OCI-LY1 (cell line): ENCODE results near the gene ZNFX1.

ENCODE experiments used
- H2AFZ ChIP-seq: fragments of 200-600 bp; sonication (generic), shearing (Covaris generic); 2 replicates; pipeline ENCODE4 v1.6.0; 2014; ENCODE audit warnings: antibody characterized with exemption, mild to moderate bottlenecking, low read length
- H3F3A ChIP-seq: fragments of 200-600 bp; sonication (generic), shearing (Covaris generic); 2 replicates; pipeline ENCODE4 v1.6.0; 2014; ENCODE audit warnings: mild to moderate bottlenecking, antibody characterized with exemption, low read length, moderate library complexity; ENCODE audit not compliant: insufficient read depth
- H3K27ac ChIP-seq: fragments of 200-600 bp; sonication (generic); 2 replicates; pipeline ENCODE4 v1.5.1; 2014; ENCODE audit warnings: low read length, mixed run types, mild to moderate bottlenecking, low read depth; ENCODE audit not compliant: poor library complexity, severe bottlenecking
- H3K27me3 ChIP-seq: fragments of 200-600 bp; sonication (generic); 2 replicates; pipeline ENCODE4 v1.6.0; 2014; ENCODE audit warnings: antibody characterized with exemption, mild to moderate bottlenecking, low read length, moderate library complexity; ENCODE audit not compliant: insufficient read depth
- H3K36me3 ChIP-seq: fragments of 200-600 bp; sonication (generic); 2 replicates; pipeline ENCODE4 v1.6.1; 2014; ENCODE audit warnings: mild to moderate bottlenecking, antibody characterized with exemption, low read length, moderate library complexity, mixed read lengths; ENCODE audit not compliant: insufficient read depth
- H3K4me1 ChIP-seq: fragments of 200-600 bp; sonication (generic); 2 replicates; pipeline ENCODE4 v1.5.1; 2014; ENCODE audit warnings: mild to moderate bottlenecking, low read length, moderate library complexity; ENCODE audit not compliant: insufficient read depth, severe bottlenecking
- H3K4me2 ChIP-seq: fragments of 200-600 bp; sonication (generic), shearing (Covaris generic); 2 replicates; pipeline ENCODE4 v1.6.1; 2014; ENCODE audit warnings: low read length
- H3K4me3 ChIP-seq: fragments of 200-600 bp; sonication (generic); 2 replicates; pipeline ENCODE4 v1.5.1; 2014; ENCODE audit warnings: low read length, low read depth, mild to moderate bottlenecking, mixed read lengths; ENCODE audit not compliant: poor library complexity, severe bottlenecking
- H3K79me2 ChIP-seq: fragments of 200-600 bp; shearing (Covaris generic); 2 replicates; pipeline ENCODE4 v1.6.1; 2016; ENCODE audit warnings: mixed run types, low read length, mixed read lengths; ENCODE audit not compliant: insufficient read depth
- H3K9ac ChIP-seq: fragments of 200-600 bp; sonication (generic), shearing (Covaris generic); 2 replicates; pipeline ENCODE4 v1.6.1; 2014; ENCODE audit warnings: mild to moderate bottlenecking, low read length, mixed read lengths
- H3K9me2 ChIP-seq: fragments of 200-600 bp; sonication (generic), shearing (Covaris generic); 2 replicates; pipeline ENCODE4 v1.6.1; 2014; ENCODE audit warnings: low read depth, mild to moderate bottlenecking, low read length, mixed read lengths
- H3K9me3 ChIP-seq: fragments of 200-600 bp; shearing (Covaris generic); 2 replicates; pipeline ENCODE4 v1.6.1; 2014; ENCODE audit warnings: low read length, mixed read lengths
- H4K20me1 ChIP-seq: fragments of 200-600 bp; sonication (generic), shearing (Covaris generic); 2 replicates; pipeline ENCODE4 v1.6.0; 2016; ENCODE audit warnings: mild to moderate bottlenecking, low read length; ENCODE audit not compliant: insufficient read depth
- EZH2 ChIP-seq: fragments of 200-600 bp; sonication (generic), shearing (Covaris generic); IDR thresholded peaks from 2 replicates; pipeline ENCODE4 v1.8.0; 2017; ENCODE audit warnings: borderline replicate concordance, mixed run types, mild to moderate bottlenecking, antibody characterized with exemption, low read length, moderate library complexity, mixed read lengths
- TF ChIP-seq, protein P1 (sequence below): fragments of 200-600 bp; sonication (generic), shearing (Covaris generic); IDR thresholded peaks from 2 replicates; pipeline ENCODE4 v1.5.1; 2017; ENCODE audit warnings: mild to moderate bottlenecking, antibody characterized with exemption, low read length, moderate library complexity, mixed read lengths

The ZNFX1 gene

DNA sequence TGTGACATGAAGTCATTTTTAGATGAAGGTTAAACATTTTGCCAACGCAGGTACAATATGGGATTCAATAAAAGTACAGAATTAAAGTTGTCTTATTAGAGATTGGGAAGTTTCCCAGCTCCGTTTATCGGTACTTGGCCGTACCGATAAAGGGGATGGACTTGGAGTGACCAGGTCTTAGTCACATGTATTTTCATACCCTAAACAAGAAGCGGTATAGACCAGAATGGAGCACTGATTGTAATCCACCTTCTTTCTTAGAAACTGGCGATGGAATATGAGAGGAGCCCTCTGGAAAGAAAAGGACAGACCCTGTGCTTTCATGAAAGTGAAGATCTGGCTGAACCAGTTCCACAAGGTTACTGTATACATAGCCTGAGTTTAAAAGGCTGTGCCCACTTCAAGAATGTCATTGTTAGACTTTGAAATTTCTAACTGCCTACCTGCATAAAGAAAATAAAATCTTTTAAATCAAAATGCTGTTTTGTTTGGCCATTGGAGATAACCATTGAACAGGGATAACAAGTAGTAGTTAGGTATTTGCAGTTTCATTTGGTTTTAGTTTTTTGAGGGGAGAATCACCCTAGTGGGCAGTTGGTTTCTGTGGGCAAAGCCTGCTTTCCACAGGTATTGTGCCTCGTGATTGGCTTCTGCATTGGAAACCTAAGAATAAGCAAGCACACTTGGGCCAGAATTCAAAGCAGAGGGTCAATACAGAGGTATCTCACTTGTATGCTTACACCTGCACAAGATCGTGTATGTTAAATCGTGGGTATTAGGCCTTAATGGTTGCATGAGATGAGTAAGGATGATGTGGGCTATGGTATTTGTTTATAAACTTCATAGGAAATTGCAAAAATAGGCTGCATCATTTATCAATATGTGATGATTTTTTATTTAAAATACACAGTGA, 11.2 kb upstream of the ZNFX1 start:
- Histone ChIP-seq H3K9ac (no peak overlapping the region), H3K36me3 (peaks cover 84% of the 10 kb centered on the region), H3K79me2 (peaks cover 6% of the 10 kb centered on the region; the same call in 1 of the 2 replicates), H3K9me2 (no peaks in the 10 kb centered on the region), H3K4me1 (peaks cover 10% of the 10 kb centered on the region), H3K27ac (peak overlapping the region; percentile 66), H3K4me2 (no peak overlapping the region), H2AFZ (no peak overlapping the region), H3F3A (peaks cover 35% of the 10 kb centered on the region), H4K20me1 (no peaks in the 10 kb centered on the region), H3K27me3 (no peaks in the 10 kb centered on the region), H3K9me3 (peaks cover 6% of the 10 kb centered on the region), H3K4me3 (no peak overlapping the region)
- TF ChIP-seq, protein P1, sequence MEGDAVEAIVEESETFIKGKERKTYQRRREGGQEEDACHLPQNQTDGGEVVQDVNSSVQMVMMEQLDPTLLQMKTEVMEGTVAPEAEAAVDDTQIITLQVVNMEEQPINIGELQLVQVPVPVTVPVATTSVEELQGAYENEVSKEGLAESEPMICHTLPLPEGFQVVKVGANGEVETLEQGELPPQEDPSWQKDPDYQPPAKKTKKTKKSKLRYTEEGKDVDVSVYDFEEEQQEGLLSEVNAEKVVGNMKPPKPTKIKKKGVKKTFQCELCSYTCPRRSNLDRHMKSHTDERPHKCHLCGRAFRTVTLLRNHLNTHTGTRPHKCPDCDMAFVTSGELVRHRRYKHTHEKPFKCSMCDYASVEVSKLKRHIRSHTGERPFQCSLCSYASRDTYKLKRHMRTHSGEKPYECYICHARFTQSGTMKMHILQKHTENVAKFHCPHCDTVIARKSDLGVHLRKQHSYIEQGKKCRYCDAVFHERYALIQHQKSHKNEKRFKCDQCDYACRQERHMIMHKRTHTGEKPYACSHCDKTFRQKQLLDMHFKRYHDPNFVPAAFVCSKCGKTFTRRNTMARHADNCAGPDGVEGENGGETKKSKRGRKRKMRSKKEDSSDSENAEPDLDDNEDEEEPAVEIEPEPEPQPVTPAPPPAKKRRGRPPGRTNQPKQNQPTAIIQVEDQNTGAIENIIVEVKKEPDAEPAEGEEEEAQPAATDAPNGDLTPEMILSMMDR: no peak
- no peak for TF ChIP-seq EZH2

DNA sequence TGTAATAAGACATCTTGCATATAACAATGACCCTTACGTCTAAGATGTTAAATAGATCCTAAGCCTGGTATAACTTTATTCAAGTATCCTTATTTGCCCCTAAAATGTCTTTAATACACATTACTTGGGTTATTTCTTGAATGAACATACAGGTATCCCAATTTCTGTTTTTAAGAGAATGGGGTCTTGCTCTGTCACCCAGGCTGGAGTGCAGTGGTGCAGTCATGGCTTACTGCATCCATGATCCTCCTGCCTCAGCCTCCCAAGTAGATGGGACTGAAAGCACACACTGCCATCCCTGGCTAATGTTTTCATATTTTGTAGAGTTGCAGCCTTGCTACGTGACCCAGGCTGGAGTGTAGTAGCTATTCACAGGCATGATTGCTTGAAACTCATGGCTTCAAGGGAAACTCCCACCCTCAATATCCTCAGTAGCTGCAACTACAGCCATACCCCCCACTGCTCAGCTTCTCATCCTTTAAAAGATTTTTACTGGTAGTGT, 10.4 kb upstream of the ZNFX1 start:
- peaks cover 6% of the 10 kb centered on the region for H3K9me3 ChIP-seq
- no peaks in the 10 kb centered on the region for H4K20me1 ChIP-seq
- H2AFZ ChIP-seq: no peak overlapping the region
- H3K4me1 ChIP-seq: peaks cover 15% of the 10 kb centered on the region
- peaks cover 91% of the 10 kb centered on the region for H3K36me3 ChIP-seq
- H3K9ac ChIP-seq: no peak overlapping the region
- H3K9me2 ChIP-seq: no peaks in the 10 kb centered on the region
- H3F3A ChIP-seq: peaks cover 38% of the 10 kb centered on the region
- no peak for TF ChIP-seq EZH2
- TF ChIP-seq, protein P1: no peak
- H3K27me3 ChIP-seq: no peaks in the 10 kb centered on the region
- no peak overlapping the region for H3K4me3 ChIP-seq
- H3K4me2 ChIP-seq: no peak overlapping the region
- peaks cover 6% of the 10 kb centered on the region for H3K79me2 ChIP-seq
- H3K27ac ChIP-seq: no peak overlapping the region

DNA sequence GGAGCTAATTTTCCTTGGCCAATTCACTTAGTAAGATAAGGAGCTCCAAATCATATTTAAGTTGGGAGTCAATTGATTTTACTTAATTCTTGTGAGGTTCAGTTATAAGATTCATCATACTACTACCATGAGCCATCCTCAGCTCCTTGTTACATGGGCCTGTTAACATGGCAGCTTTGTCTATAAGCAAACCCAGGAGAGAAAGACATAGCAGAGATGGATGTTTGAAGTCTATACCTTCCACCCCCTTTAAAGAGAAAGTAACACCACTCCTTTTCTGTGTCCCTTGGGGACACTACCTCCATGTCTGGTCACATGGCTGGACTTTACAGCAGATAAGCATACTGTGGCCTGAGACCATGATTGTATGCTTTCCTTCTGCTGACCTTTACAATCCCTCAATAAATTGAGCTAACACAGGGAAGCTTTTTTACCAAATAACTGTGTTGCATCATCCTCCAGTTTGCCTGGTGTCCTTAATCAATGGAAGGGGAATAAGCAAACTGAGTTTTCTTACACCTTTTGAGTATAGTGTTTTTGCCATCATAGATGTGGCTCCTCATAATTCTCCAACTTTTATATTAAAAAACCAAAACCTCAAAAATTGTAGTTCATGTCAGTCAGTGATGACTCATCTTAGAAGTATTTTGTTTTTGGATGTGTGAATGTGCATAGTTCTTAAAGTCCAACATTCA, 9.8 kb upstream of the ZNFX1 start:
- H2AFZ ChIP-seq: no peak overlapping the region
- H3F3A ChIP-seq: peaks cover 38% of the 10 kb centered on the region
- peaks cover 97% of the 10 kb centered on the region for H3K36me3 ChIP-seq
- peaks cover 12% of the 10 kb centered on the region for H3K79me2 ChIP-seq
- H3K9me3 ChIP-seq: peaks cover 6% of the 10 kb centered on the region
- TF ChIP-seq, protein P1: no peak
- TF ChIP-seq EZH2: no peak
- H4K20me1 ChIP-seq: no peaks in the 10 kb centered on the region
- no peak overlapping the region for H3K4me2 ChIP-seq
- no peaks in the 10 kb centered on the region for H3K27me3 ChIP-seq
- H3K27ac ChIP-seq: no peak overlapping the region
- H3K4me3 ChIP-seq: no peak overlapping the region
- no peaks in the 10 kb centered on the region for H3K9me2 ChIP-seq
- H3K4me1 ChIP-seq: peaks cover 21% of the 10 kb centered on the region
- H3K9ac ChIP-seq: no peak overlapping the region
